WTC11 (cell line): ENCODE results near the gene UQCR10. TPM values are rescaled to one million over a fixed set of nuclear protein-coding genes. Genes with fewer than 3 reads are reported as not detected.

Source experiments
- ATAC-seq: fragments of 200-7000 bp; cut with Tn5 transposase; 2 replicates; pipeline ENCODE4 v1.10.0; 2021; ENCODE audit warnings: mild to moderate bottlenecking, moderate library complexity
- CTCF ChIA-PET: fragments of 300-600 bp; sonication (Branson Sonifier 250); formaldehyde crosslinking; loops from one replicate; lab custom pipeline; 2021; ENCODE audit warnings: antibody characterized with exemption; lab: Charles Lee
- POLR2A ChIA-PET: fragments of 350-600 bp; sonication (Branson Sonifier 250); formaldehyde crosslinking; loops from one replicate; lab custom pipeline; 2021; ENCODE audit warnings: antibody characterized with exemption; lab: Charles Lee
- DNase-seq: peaks from one replicate; pipeline ENCODE4 v3.0.0; 2021; ENCODE audit warnings: low spot score
- H3K27ac Mint-ChIP-seq: 2 replicates; pipeline ENCODE4 v1.8.0; 2021; ENCODE audit warnings: mixed read lengths
- H3K27me3 Mint-ChIP-seq: 2 replicates; pipeline ENCODE4 v1.8.0; 2021; ENCODE audit warnings: low read depth, mild to moderate bottlenecking, moderate library complexity, mixed read lengths
- H3K36me3 Mint-ChIP-seq: 2 replicates; pipeline ENCODE4 v1.8.0; 2021; ENCODE audit warnings: mixed read lengths
- H3K4me1 Mint-ChIP-seq: 2 replicates; pipeline ENCODE4 v1.8.0; 2022; ENCODE audit warnings: mixed read lengths
- H3K4me3 Mint-ChIP-seq: 2 replicates; pipeline ENCODE4 v1.8.0; 2021; ENCODE audit warnings: mild to moderate bottlenecking, moderate library complexity, mixed read lengths
- H3K9me3 Mint-ChIP-seq: 2 replicates; pipeline ENCODE4 v1.8.0; 2021; ENCODE audit warnings: mixed read lengths
- CDX4 ChIP-seq: fragments of 250-450 bp; sonication (Bioruptor Pico); IDR thresholded peaks from 2 replicates; pipeline ENCODE4 v1.9.0; 2021; ENCODE audit warnings: moderate library complexity, mild to moderate bottlenecking, inconsistent platforms, borderline replicate concordance
- CREM ChIP-seq: sonication (generic); formaldehyde crosslinking; IDR thresholded peaks from 2 replicates; pipeline ENCODE4 v1.8.1; 2022; ENCODE audit warnings: mild to moderate bottlenecking, missing genetic modification reagents, moderate library complexity
- CTCF ChIP-seq: fragments of 200-600 bp; IDR thresholded peaks from 2 replicates; pipeline ENCODE4 v1.8.0; 2022; ENCODE audit warnings: antibody characterized with exemption
- MAX ChIP-seq: sonication (generic); formaldehyde crosslinking; IDR thresholded peaks from 2 replicates; pipeline ENCODE4 v1.8.0; 2022; ENCODE audit warnings: mild to moderate bottlenecking, missing genetic modification reagents
- MLX ChIP-seq: sonication (generic); formaldehyde crosslinking; IDR thresholded peaks from 2 replicates; pipeline ENCODE4 v1.8.1; 2023; ENCODE audit warnings: mild to moderate bottlenecking, missing genetic modification reagents, moderate library complexity
- NFATC4 ChIP-seq: fragments of 250-450 bp; sonication (Bioruptor Pico); IDR thresholded peaks from 2 replicates; pipeline ENCODE4 v1.9.0; 2021; ENCODE audit warnings: mild to moderate bottlenecking
- OVOL2 ChIP-seq: fragments of 250-450 bp; sonication (Bioruptor Pico); IDR thresholded peaks from 2 replicates; pipeline ENCODE4 v1.9.0; 2021; ENCODE audit warnings: mild to moderate bottlenecking, borderline replicate concordance
- PRDM15 ChIP-seq: sonication (generic); formaldehyde crosslinking; IDR thresholded peaks from 2 replicates; pipeline ENCODE4 v1.8.0; 2022; ENCODE audit warnings: missing genetic modification reagents
- PREB ChIP-seq: sonication (generic); formaldehyde crosslinking; IDR thresholded peaks from 2 replicates; pipeline ENCODE4 v1.8.1; 2022; ENCODE audit warnings: mild to moderate bottlenecking, missing genetic modification reagents, moderate library complexity, borderline replicate concordance
- RELA ChIP-seq: sonication (generic); formaldehyde crosslinking; IDR thresholded peaks from 2 replicates; pipeline ENCODE4 v1.8.1; 2022; ENCODE audit warnings: missing genetic modification reagents, mild to moderate bottlenecking, borderline replicate concordance
- SMAD3 ChIP-seq: sonication (generic); formaldehyde crosslinking; IDR thresholded peaks from 2 replicates; pipeline ENCODE4 v1.8.0; 2022; ENCODE audit warnings: missing genetic modification reagents, mild to moderate bottlenecking, borderline replicate concordance
- TP53 ChIP-seq: sonication (generic); formaldehyde crosslinking; IDR thresholded peaks from 2 replicates; pipeline ENCODE4 v1.8.1; 2023; ENCODE audit warnings: mild to moderate bottlenecking, missing genetic modification reagents
- ZBTB43 ChIP-seq: sonication (generic); formaldehyde crosslinking; IDR thresholded peaks from 2 replicates; pipeline ENCODE4 v1.8.1; 2023; ENCODE audit warnings: mild to moderate bottlenecking, missing genetic modification reagents
- ZNF263 ChIP-seq: sonication (generic); formaldehyde crosslinking; IDR thresholded peaks from 2 replicates; pipeline ENCODE4 v1.8.1; 2022; ENCODE audit warnings: low read depth, mild to moderate bottlenecking, moderate library complexity, missing genetic modification reagents
- ZNF317 ChIP-seq: sonication (generic); formaldehyde crosslinking; IDR thresholded peaks from 2 replicates; pipeline ENCODE4 v1.8.1; 2023; ENCODE audit warnings: low read depth, mild to moderate bottlenecking, moderate library complexity, missing genetic modification reagents, borderline replicate concordance
- ZNF532 ChIP-seq: fragments of 250-450 bp; sonication (Bioruptor Pico); IDR thresholded peaks from 2 replicates; pipeline ENCODE4 v1.9.0; 2021; ENCODE audit warnings: mild to moderate bottlenecking, borderline replicate concordance
- total RNA-seq: library from RNA; stranded (reverse); gene quantifications from 3 replicates; pipeline ENCODE4 v1.2.3, GENCODE V29; 2021

Gene UQCR10
- total RNA-seq, 1 experiment from 2014 or later = 119 TPM

GRCh38 chr22:29784451-29785361 lies 17.5 kb downstream of the UQCR10 start (continued):
- TF ChIP-seq ZNF532 (CRISPR knock-in tag) (no peak), MLX (CRISPR knock-in tag) (no peak), SMAD3 (CRISPR knock-in tag) (no peak), ZNF317 (CRISPR knock-in tag) (no peak), NFATC4 (CRISPR knock-in tag) (no peak), TP53 (no peak)

GRCh38 chr22:29786031-29786430 lies 18.9 kb downstream of the UQCR10 start:
- no peak for ATAC-seq
- H3K4me1 Mint-ChIP-seq = peaks cover 6% of the 10 kb centered on the region
- no peak overlapping the region for H3K4me3 Mint-ChIP-seq
- peaks cover 10% of the 10 kb centered on the region for H3K36me3 Mint-ChIP-seq
- H3K27me3 Mint-ChIP-seq = no peaks in the 10 kb centered on the region
- H3K9me3 Mint-ChIP-seq = no peaks in the 10 kb centered on the region
- ChIA-PET POLR2A (no interaction called here), CTCF (interaction anchor here (0.5 to 1.7 kb wide), 2 partner anchors 96 to 469 kb away, joined by 4 to 6 read pairs; no protein-coding TSS in a partner anchor)
- H3K27ac Mint-ChIP-seq = peak overlapping the region; percentile 20
- DNase-seq = no peak
- no peak for TF ChIP-seq RELA (CRISPR knock-in tag)
- TF ChIP-seq, all 79 proteins: peak for 0

- H3K27me3 Mint-ChIP-seq = no peaks in the 10 kb centered on the region
- DNase-seq (no peak), ATAC-seq (no peak)
- peaks cover 12% of the 10 kb centered on the region for H3K36me3 Mint-ChIP-seq
- H3K4me1 Mint-ChIP-seq = peaks cover 5% of the 10 kb centered on the region
- H3K4me3 Mint-ChIP-seq = no peak overlapping the region
- H3K27ac Mint-ChIP-seq = peak overlapping the region; percentile 78; the same call in 1 of the 2 replicates
- ChIA-PET POLR2A (no interaction called here), CTCF (no interaction called here)
- H3K9me3 Mint-ChIP-seq = no peaks in the 10 kb centered on the region
- no peak for TF ChIP-seq ZBTB43 (CRISPR knock-in tag)
- no peak for TF ChIP-seq NFATC4 (CRISPR knock-in tag)
- TF ChIP-seq MAX = no peak
- no peak for TF ChIP-seq ZNF263 (CRISPR knock-in tag)
- no peak for TF ChIP-seq CDX4 (CRISPR knock-in tag)
- TF ChIP-seq PRDM15 (CRISPR knock-in tag) = no peak
- no peak for TF ChIP-seq CREM (CRISPR knock-in tag)
- TF ChIP-seq OVOL2 (CRISPR knock-in tag) = no peak
- TF ChIP-seq CTCF = no peak
- TF ChIP-seq PREB (CRISPR knock-in tag) = no peak
Observed at GRCh38 chr22:29787371-29787980, 20.3 kb downstream of the UQCR10 start.
